Heart right ventricle (tissue), 16 donors: ENCODE data around the gene COL25A1. TPM values are rescaled to one million over a fixed set of nuclear protein-coding genes. Genes with fewer than 3 reads are reported as not detected.

Experiments used
- ATAC-seq, 8 donors: fragments of 200-7000 bp; cut with Tn5 transposase; one replicate each; pipeline ENCODE4 v1.9.1; 2020; ENCODE audit warnings: mild to moderate bottlenecking in 8 of 8, moderate library complexity in 8 of 8, moderate number of reproducible peaks in 1 of 8
- DNase-seq, 2 donors: peaks; one replicate each; pipeline ENCODE4 v3.0.0-alpha.2; 2020
- H3K27ac ChIP-seq, 10 donors: fragments of 200-600 bp; sonication (generic) in 2 of 10; one replicate each; pipeline versions ENCODE4 v1.5.0 to v1.8.0; 2020 to 2022; ENCODE audit warnings: mild to moderate bottlenecking in 3 of 10
- H3K27me3 ChIP-seq, 7 donors: fragments of 200-600 bp; one replicate each; pipeline ENCODE4 v1.8.0; 2021 to 2022; ENCODE audit warnings: mild to moderate bottlenecking in 2 of 7
- H3K36me3 ChIP-seq, 9 donors: fragments of 200-600 bp; sonication (generic) in 1 of 9; one replicate each; pipeline versions ENCODE4 v1.5.0 to v1.8.0; 2020 to 2022; ENCODE audit warnings: mild to moderate bottlenecking in 2 of 9
- H3K4me1 ChIP-seq, 9 donors: fragments of 200-600 bp; sonication (generic) in 1 of 9; one replicate each; pipeline versions ENCODE4 v1.5.0 to v1.8.0; 2020 to 2022; ENCODE audit warnings: mild to moderate bottlenecking in 4 of 9
- H3K4me3 ChIP-seq, 10 donors: fragments of 200-600 bp; sonication (generic) in 2 of 10; one replicate each; pipeline versions ENCODE4 v1.5.0 to v1.8.0; 2020 to 2022; ENCODE audit warnings: mild to moderate bottlenecking in 7 of 10, moderate library complexity in 2 of 10
- H3K9me3 ChIP-seq, 11 donors: fragments of 200-600 bp in 10 of 11; sonication (generic) in 2 of 11; one replicate each; pipeline versions ENCODE4 v1.5.0 to v1.8.0; 2013 to 2022; ENCODE audit warnings: mild to moderate bottlenecking in 2 of 11, control low read depth in 1 of 11, moderate library complexity in 1 of 11
- WGBS, 2 donors: extraction: QIAGEN DNeasy Blood & Tissue Kit; methylation state at CpG; one replicate each; pipeline ENCODE4 v1.1.7; 2013; ENCODE audit warnings: inconsistent platforms in 1 of 2; 5-methylcytosine and 5-hydroxymethylcytosine counted together
- intact Hi-C, 10 donors: fragments of 100-400 bp; cut with DNase I; formaldehyde crosslinking; loops; one replicate each; pipeline versions ENCODE4 v1.11.1 to v1.14.2; 2022
- polyA plus RNA-seq, 2 donors: library from polyadenylated mRNA; stranded (reverse); fragments of 200-250 nt; gene quantifications; one replicate each; pipeline ENCODE4 v1.2.3, GENCODE V29; 2013
- total RNA-seq, 10 donors: library from RNA; stranded (reverse); fragmentation: NEBNext Ultra II Directional in 3 of 10; extraction: Animal tissue kit (Norgen Biotek cat#: 25700) in 3 of 10; gene quantifications; one replicate each; pipeline versions ENCODE4 v1.2.1 to v1.2.4, GENCODE V29; 2021 to 2023
- TF ChIP-seq, protein P1 (sequence below), 9 donors: fragments of 200-600 bp; sonication (generic) in 2 of 9; IDR thresholded peaks; one replicate each; pipeline versions ENCODE4 v1.5.0 to v1.8.0; 2021 to 2022; ENCODE audit warnings: antibody characterized with exemption in 9 of 9, mild to moderate bottlenecking in 5 of 9, moderate library complexity in 1 of 9
- donor health status: Arrhythmogenic right ventricular cardiomyopathy.
- donor health status: ischemic (EF 13 %, LVEDD 7.1; RV severe dilation, severe dysfunction).
- donor health status: healthy with polysubstance abuse.
- donor health status: DM: no; HTN: yes; CAD: no.
- donor health status: DM: no; HTN: no; CAD: no.
- donor health status: ischemic (EF 25% LVEDD 6.9; RV normal size, moderate dysfunction).
- donor health status: ischemic (EF 25% LVEDD 5.7; RV mildly dilated, moderate dysfunction).
- donor health status: healthy.
- donor health status: DM: yes; HTN: yes; CAD: no.
- donor health status: Ischemic cardiomyopathy.
- donor health status: ischemic (EF 35%, LVEDD 5.7; RV mildly dilated, moderate dysfunction).
- donor health status: nonischemic (EF 11% LVEDD 7.7; RV severe dilation, severe dysfunction).
- donor health status: DM: yes; HTN: yes; CAD: no.
- donor health status: PGD.
- donor health status: ischemic (EF 29% LVEDD 5.4; RV normal size, mild dysfunction).
- donor health status: nonischemic (EF 23%, LVEDD 6.1; RV moderate dilation, normal function).

Gene COL25A1
- total and polyA plus RNA-seq, 12 donors: 0.07 to 1.2 (median 0.41) TPM

GRCh38 chr4:108933046-108933445 is 369.4 kb downstream of the COL25A1 start:
- 94 to 95% methylated on average over 3 of the region's 3 CpGs for WGBS, 2 donors
- Histone ChIP-seq H3K9me3 (no peaks in the 10 kb centered on the region), H3K27ac (no peak overlapping the region), H3K4me3 (no peak overlapping the region), H3K27me3 (no peaks in the 10 kb centered on the region), H3K4me1 (no peaks in the 10 kb centered on the region), H3K36me3 (no peaks in the 10 kb centered on the region)
- ATAC-seq (no peak), DNase-seq (no peak)
- intact Hi-C loops: no loop called here
- TF ChIP-seq, protein P1, sequence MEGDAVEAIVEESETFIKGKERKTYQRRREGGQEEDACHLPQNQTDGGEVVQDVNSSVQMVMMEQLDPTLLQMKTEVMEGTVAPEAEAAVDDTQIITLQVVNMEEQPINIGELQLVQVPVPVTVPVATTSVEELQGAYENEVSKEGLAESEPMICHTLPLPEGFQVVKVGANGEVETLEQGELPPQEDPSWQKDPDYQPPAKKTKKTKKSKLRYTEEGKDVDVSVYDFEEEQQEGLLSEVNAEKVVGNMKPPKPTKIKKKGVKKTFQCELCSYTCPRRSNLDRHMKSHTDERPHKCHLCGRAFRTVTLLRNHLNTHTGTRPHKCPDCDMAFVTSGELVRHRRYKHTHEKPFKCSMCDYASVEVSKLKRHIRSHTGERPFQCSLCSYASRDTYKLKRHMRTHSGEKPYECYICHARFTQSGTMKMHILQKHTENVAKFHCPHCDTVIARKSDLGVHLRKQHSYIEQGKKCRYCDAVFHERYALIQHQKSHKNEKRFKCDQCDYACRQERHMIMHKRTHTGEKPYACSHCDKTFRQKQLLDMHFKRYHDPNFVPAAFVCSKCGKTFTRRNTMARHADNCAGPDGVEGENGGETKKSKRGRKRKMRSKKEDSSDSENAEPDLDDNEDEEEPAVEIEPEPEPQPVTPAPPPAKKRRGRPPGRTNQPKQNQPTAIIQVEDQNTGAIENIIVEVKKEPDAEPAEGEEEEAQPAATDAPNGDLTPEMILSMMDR (IDR thresholded peaks at IDR 0.05): no peak

- Histone ChIP-seq H3K4me1 (no peaks in the 10 kb centered on the region), H3K36me3 (no peaks in the 10 kb centered on the region), H3K9me3 (no peaks in the 10 kb centered on the region), H3K27me3 (no peaks in the 10 kb centered on the region), H3K4me3 (no peak overlapping the region), H3K27ac (no peak overlapping the region)
- DNase-seq: no peak
- intact Hi-C loops: no loop called here
- 94 to 97% methylated on average over 1 of the region's 1 CpG for WGBS, 2 donors
- TF ChIP-seq, protein P1 (IDR thresholded peaks at IDR 0.05): no peak
- no peak for ATAC-seq
These were observed 370.5 kb downstream of the COL25A1 start for GRCh38 chr4:108931926-108932325.

GRCh38 chr4:108930186-108930585 is 372.3 kb downstream of the COL25A1 start:
- ATAC-seq (no peak), DNase-seq (no peak)
- Histone ChIP-seq H3K4me1 (no peaks in the 10 kb centered on the region), H3K27ac (no peak overlapping the region), H3K4me3 (no peak overlapping the region), H3K9me3 (no peaks in the 10 kb centered on the region), H3K36me3 (no peaks in the 10 kb centered on the region), H3K27me3 (no peaks in the 10 kb centered on the region)
- TF ChIP-seq, protein P1 (IDR thresholded peaks at IDR 0.05): no peak
- intact Hi-C loops: no loop called here

- ATAC-seq (no peak), DNase-seq (no peak)
- H3K36me3 ChIP-seq: no peaks in the 10 kb centered on the region
- no peaks in the 10 kb centered on the region for H3K4me1 ChIP-seq
- H3K27me3 ChIP-seq: no peaks in the 10 kb centered on the region
- no peaks in the 10 kb centered on the region for H3K9me3 ChIP-seq
- no peak overlapping the region for H3K27ac ChIP-seq
- intact Hi-C loops: no loop called here
- 89% methylated on average over 3 of the region's 3 CpGs for WGBS, 2 donors
- TF ChIP-seq, protein P1 (IDR thresholded peaks at IDR 0.05): no peak
- no peak overlapping the region for H3K4me3 ChIP-seq
These were observed 375.7 kb downstream of the COL25A1 start for GRCh38 chr4:108926781-108927180.

DNA sequence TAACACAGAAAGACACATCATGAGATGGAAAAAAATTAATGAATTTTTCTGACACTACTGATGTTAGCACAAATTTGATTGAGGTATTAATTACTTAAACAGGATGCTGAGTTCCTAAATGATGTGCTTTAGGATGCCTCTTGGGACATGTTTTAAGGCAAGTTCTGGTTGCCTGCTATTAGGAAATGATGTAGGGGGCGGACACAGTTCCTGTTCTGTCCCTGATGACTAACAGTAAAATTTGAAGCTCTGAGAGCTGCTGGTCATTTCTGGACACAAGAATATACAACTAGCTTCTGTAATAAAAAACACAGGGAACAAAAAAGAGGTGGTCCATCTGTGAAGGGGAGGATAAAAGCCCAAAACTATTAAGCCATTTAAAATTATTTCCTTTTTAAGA is 376.4 kb downstream of the COL25A1 start:
- ATAC-seq (peak in 4 of 8 donors; percentile 34 to 71 (median 64)), DNase-seq (no peak)
- Histone ChIP-seq H3K36me3 (no peaks in the 10 kb centered on the region), H3K27me3 (no peaks in the 10 kb centered on the region), H3K27ac (no peak overlapping the region), H3K4me3 (no peak overlapping the region), H3K9me3 (no peaks in the 10 kb centered on the region), H3K4me1 (no peaks in the 10 kb centered on the region)
- intact Hi-C loops: no loop called here
- TF ChIP-seq, protein P1 (IDR thresholded peaks at IDR 0.05): no peak
- 53 to 59% methylated on average over 1 of the region's 1 CpG for WGBS, 2 donors
